HG02610 (cell line): Measurements from ENCODE around the gene MRPS2.

Experiments
- ATAC-seq: cut with Tn5 transposase; IDR thresholded peaks from one replicate; pipeline ENCODE4 v1.9.1; 2021; ENCODE audit warnings: mild to moderate bottlenecking, moderate library complexity; ENCODE audit not compliant: unreplicated experiment

MRPS2 gene

GRCh38 chr9:135480071-135480939 lies 20.2 kb upstream of the MRPS2 start:
- ATAC-seq, result no peak

GRCh38 chr9:135480940-135481310 lies 19.6 kb upstream of the MRPS2 start:
- ATAC-seq, result no peak

- no peak for ATAC-seq
Observed at GRCh38 chr9:135482015-135482754, 18.3 kb upstream of the MRPS2 start.

DNA sequence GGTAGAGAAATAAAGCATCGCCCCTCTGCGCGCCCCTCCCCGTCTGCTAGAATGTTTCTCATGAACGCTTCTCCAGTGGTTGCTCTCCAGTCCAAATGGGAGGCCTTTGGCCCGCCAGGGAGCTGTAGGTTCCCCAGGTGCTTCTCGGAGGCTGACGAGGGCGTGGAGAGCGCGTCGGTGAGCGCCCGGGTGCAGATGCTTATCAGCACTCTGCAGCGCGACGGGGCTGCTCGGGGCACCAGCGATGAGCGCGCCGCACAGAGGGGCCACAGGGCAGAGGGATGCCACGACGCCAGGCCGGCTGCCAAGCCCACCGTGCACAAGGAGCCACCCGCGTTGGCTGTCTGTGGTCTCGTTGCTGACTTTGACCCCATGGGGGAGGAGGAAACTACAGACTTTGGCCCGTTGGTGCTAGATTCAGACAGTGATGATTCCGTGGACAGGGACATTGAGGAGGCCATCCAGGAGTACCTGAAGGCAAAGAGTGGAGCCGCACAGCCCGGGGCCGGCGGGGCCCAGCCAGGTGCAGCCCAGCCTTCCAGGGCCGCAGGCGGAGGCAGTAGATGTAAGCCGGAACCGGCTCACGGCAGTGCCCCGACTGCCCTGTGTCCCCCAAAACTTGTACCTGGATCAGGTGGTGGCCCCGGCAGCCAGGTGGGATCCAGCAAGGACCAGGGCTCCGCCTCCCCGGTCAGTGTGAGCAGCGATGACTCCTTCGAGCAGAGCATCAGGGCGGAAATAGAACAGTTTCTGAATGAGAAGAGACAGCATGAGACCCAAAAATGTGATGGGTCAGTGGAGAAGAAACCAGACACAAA lies 15.8 kb upstream of the MRPS2 start:
- ATAC-seq, result no peak

DNA sequence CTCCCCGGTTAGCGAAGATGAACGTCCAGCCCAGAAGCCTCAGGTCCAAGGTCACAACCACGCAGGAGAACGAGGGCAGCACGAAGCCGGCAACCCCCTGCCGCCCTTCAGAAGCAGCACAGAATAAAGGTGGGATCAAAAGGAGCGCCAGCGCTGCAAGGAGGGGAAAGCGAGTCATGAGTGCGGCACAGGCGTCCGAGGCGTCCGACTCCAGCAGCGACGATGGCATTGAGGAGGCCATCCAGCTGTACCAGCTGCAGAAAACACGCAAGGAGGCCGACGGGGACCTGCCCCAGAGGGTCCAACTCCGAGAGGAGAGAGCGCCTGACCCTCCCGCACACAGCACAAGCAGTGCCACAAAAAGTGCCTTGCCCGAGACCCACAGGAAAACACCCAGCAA lies 15.1 kb upstream of the MRPS2 start:
- ATAC-seq, result no peak

- ATAC-seq, result no peak
Observed at GRCh38 chr9:135485832-135486231, 14.7 kb upstream of the MRPS2 start.

GRCh38 chr9:135486267-135487065 lies 14.0 kb upstream of the MRPS2 start:
- ATAC-seq, result no peak

GRCh38 chr9:135487281-135488012 lies 13.0 kb upstream of the MRPS2 start:
- ATAC-seq, result no peak

DNA sequence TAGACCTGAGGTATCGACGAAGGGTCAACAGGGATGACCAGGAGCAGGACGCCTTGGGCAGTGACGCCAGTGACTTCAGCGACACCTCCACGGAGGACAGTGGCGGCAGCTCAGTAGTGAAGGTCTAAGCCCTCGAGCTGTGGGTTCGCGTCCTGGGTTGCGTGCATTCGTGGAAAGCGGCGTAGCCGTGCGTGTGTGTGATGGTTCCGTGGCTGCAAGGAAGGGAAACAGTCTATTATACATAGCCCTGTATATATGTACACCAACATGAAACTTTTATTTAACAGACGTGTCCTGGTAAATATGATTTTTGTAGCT lies 12.5 kb upstream of the MRPS2 start:
- no peak for ATAC-seq

DNA sequence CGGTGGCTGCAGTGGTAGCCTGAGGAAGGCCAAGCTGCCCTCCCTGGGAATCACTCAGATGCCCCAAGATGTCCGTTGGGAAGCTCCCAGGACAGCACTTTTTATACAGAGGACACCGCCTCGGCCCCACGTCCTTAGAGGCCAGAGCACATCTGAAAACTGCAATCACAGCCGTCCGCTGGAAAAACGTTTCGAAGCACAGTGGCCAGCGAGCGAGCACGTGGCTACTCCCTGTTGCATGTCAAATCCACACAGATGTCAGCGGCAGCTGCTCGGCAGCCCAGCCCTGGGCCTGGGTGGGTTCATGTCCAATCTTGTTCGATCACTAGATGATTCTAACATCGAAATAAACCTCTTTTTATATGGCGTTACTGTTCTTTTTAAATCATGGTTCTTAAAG lies 12.0 kb upstream of the MRPS2 start:
- ATAC-seq, result no peak

GRCh38 chr9:135489188-135489906 lies 11.1 kb upstream of the MRPS2 start:
- no peak for ATAC-seq

DNA sequence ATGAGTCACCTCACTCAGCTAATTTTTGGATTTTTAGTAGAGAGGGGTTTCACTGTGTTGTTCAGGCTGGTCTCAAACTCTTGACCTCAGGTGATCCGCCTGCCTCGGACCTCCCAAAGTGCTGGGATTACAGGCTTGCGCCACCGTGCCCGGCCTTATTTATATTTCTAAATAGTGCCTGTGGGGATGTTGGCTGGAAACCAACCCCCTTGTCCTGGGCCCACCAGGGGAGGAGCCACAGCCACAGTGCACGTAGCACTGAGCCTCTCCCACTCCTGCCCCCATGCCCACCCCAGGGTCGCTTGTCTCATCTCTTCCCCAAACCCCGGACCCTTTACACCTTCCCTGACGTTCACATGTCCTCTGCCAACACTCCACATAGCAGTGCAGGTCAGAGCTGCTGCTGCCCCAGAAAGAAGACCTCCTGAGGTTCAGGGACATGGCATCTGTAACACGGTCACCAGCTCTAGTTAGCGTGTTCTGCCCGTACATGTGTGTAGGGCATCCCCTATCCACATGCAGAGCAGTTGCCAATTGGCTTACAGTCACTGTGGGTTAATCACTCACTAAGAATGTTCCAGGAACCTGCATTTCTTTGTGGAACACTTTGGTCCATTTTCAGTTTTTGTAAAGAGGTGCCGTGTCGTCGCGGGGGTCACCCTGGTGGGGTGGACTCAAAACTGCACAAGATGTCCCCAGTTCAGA lies 10.2 kb upstream of the MRPS2 start:
- no peak for ATAC-seq

DNA sequence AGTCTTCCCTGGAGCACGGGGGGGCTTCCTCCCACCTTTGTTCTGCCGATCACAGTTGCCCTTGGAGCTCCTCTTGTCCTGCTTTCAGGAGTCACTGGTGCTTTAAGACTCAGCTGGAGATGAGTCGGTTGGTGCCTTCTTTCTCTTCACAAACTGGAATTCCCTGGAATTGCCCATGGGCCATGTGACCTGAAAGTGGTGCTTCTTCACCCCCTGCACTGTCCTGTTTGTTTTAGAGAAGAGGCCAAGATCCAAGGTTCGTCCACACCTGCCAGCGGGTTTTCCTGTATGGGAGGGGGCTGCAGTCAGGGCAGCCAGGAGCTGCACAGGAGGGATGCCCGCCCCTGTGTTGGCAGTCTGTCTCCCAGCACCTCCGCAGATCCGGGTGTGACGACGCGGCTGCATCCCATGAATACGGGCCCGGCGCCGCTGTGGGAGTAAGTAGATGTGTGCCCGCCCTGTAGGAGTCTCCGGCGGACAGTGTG lies 9.5 kb upstream of the MRPS2 start:
- ATAC-seq, result no peak

DNA sequence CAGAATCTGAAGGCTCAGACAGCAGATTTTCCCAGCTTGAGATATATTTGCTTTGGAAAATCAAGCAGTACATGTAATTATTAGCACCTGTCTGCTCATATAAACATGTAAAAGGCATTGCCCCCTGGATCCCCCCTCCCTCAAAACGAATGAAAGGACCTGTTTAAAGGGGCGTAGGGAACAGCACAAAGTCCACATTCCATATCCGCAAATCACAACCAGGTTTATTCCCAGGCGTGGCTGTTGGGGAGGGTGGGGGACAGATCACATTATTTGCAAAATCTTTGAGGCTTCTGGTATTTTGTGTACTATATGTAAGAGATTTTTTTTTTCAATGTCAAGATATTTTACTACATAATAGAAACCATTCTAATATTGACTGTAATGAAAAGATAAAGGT lies 8.7 kb upstream of the MRPS2 start:
- ATAC-seq, result no peak

GRCh38 chr9:135492886-135493669 lies 7.4 kb upstream of the MRPS2 start:
- ATAC-seq, result no peak

- no peak for ATAC-seq
Observed at GRCh38 chr9:135494791-135495559, 5.5 kb upstream of the MRPS2 start.
